Testis (tissue), 2 donors: ENCODE data around the gene KLK15.

Experiments used
- CTCF ChIP-seq, 3 experiments: fragments of 450-650 bp in 2 of 3; fragments of 200-600 bp in 1 of 3; sonication (generic) in 1 of 3; IDR thresholded peaks; one replicate each; pipeline ENCODE4 v1.5.1; 2016 to 2019; ENCODE audit warnings: antibody characterized with exemption in 3 of 3, mild to moderate bottlenecking in 2 of 3, moderate library complexity in 1 of 3
- POLR2A ChIP-seq: fragments of 450-650 bp; IDR thresholded peaks from one replicate; pipeline ENCODE4 v1.6.1; 2017; ENCODE audit warnings: antibody characterized with exemption, mild to moderate bottlenecking, moderate library complexity

- peak in 2 of 3 experiments; percentile 19 to 64 for TF ChIP-seq CTCF (IDR thresholded peaks at IDR 0.05)
- TF ChIP-seq POLR2A, result no peak
These were observed 37.2 kb upstream of the KLK15 start for GRCh38 chr19:50870417-50871089.
